ENCODE measurements around the gene ATP2C2. TPM values are rescaled to one million over a fixed set of nuclear protein-coding genes. Genes with fewer than 3 reads are reported as not detected.

The ATP2C2 gene
- total RNA-seq, 1 donor from 2014 or later, result 12.2 TPM

DNA sequence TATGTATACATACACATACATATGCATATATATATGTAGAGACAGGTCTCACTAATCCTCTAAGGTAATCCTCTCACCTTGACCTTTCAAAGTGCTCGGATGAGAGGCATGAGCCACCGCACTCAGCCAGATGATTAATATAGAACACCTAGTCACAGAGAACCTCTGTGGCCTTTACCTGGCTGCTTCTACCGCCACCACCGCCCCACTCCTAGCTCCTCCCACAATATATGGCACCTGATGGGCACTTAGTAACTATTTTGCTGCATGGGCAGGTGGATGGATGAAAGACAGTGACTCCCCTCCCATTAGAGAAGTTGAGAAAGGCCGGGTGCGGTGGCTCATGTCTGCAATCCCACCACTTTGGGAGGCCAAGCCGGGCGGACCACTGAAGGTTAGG, 16.7 kb upstream of the ATP2C2 start:
- no peaks in the 10 kb centered on the region for H3K27me3 Mint-ChIP-seq
- no peak for DNase-seq (ENCODE audit: extremely low spot score, unreplicated experiment)
- no peak overlapping the region for H3K27ac Mint-ChIP-seq
- H3K36me3 Mint-ChIP-seq, result no peaks in the 10 kb centered on the region
- peaks cover 9% of the 10 kb centered on the region for H3K4me1 Mint-ChIP-seq (ENCODE audit: unreplicated experiment)
- TF ChIP-seq, protein P1, sequence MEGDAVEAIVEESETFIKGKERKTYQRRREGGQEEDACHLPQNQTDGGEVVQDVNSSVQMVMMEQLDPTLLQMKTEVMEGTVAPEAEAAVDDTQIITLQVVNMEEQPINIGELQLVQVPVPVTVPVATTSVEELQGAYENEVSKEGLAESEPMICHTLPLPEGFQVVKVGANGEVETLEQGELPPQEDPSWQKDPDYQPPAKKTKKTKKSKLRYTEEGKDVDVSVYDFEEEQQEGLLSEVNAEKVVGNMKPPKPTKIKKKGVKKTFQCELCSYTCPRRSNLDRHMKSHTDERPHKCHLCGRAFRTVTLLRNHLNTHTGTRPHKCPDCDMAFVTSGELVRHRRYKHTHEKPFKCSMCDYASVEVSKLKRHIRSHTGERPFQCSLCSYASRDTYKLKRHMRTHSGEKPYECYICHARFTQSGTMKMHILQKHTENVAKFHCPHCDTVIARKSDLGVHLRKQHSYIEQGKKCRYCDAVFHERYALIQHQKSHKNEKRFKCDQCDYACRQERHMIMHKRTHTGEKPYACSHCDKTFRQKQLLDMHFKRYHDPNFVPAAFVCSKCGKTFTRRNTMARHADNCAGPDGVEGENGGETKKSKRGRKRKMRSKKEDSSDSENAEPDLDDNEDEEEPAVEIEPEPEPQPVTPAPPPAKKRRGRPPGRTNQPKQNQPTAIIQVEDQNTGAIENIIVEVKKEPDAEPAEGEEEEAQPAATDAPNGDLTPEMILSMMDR (conservative IDR thresholded peaks at IDR 0.05), result no peak
- no peaks in the 10 kb centered on the region for H3K9me3 Mint-ChIP-seq
- H3K4me3 Mint-ChIP-seq, result no peak overlapping the region

DNA sequence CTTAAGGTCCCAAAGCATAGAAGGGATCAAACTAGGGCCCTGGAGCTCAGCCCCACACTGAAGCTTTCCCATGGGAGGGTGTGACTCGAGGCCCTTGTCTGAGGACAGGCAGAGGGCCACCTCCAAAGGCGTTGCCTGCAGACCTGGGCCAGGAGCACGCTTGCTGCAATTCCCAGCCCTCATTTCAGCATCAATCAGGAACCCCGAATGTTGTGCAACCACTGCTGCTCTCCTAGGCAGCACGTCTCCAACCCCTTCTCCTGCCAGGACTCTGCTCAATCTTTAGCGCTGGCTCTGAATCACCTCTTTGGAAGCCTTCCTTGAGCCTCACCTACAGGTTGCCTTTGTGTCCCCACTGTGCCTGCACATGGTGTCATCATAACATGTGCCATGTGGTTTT, 14.0 kb upstream of the ATP2C2 start:
- TF ChIP-seq, protein P1 (conservative IDR thresholded peaks at IDR 0.05), result no peak
- H3K9me3 Mint-ChIP-seq, result no peaks in the 10 kb centered on the region
- H3K27ac Mint-ChIP-seq, result no peak overlapping the region
- H3K4me3 Mint-ChIP-seq, result no peak overlapping the region
- no peak for DNase-seq (ENCODE audit: extremely low spot score, unreplicated experiment)
- peaks cover 6% of the 10 kb centered on the region for H3K27me3 Mint-ChIP-seq
- H3K36me3 Mint-ChIP-seq, result no peaks in the 10 kb centered on the region
- peaks cover 26% of the 10 kb centered on the region for H3K4me1 Mint-ChIP-seq (ENCODE audit: unreplicated experiment)

DNA sequence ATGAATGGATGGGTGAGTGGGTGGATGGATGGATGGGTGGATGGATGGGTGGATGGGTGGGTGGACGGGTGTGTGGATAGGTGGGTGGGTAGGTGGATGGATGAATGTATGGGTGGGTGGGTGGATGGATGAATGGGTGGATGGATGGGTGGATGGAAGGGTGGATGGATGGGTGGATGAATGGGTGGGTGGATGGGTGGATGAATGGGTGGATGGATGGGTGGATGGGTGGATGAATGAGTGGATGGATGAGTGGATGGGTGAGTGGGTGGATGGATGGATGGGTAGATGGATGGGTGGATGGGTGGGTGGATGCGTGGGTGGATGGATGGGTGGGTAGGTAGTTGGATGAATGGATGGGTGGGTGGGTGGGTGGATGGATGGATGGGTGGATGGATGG, 13.2 kb upstream of the ATP2C2 start:
- Mint-ChIP-seq H3K36me3 (no peaks in the 10 kb centered on the region), H3K4me1 (ENCODE audit: unreplicated experiment) (peaks cover 23% of the 10 kb centered on the region), H3K27ac (no peak overlapping the region), H3K4me3 (no peak overlapping the region), H3K27me3 (peaks cover 6% of the 10 kb centered on the region), H3K9me3 (no peaks in the 10 kb centered on the region)
- no peak for DNase-seq (ENCODE audit: extremely low spot score, unreplicated experiment)
- TF ChIP-seq, protein P1 (conservative IDR thresholded peaks at IDR 0.05), result no peak

DNA sequence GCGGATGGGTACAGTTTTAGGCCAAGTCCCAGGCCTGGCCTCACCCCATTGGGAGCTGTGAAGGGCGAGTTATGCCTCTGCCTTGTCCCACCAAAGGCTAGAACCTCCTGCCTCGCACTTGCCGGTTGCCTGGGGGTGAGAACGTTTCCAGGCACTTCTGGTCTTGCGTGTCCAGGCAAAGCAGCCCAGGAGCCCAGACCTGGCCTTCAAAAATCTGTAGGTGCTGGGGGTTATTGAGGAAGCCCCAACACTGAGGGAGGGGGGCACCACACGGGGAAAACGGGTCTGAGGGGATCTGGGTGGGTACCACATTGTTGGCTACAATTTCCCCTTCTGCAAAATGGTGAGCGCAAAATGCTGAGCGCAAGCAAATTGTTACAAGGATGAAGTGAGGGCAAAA, 12.2 kb upstream of the ATP2C2 start:
- H3K27ac Mint-ChIP-seq, result no peak overlapping the region
- peaks cover 32% of the 10 kb centered on the region for H3K4me1 Mint-ChIP-seq (ENCODE audit: unreplicated experiment)
- H3K9me3 Mint-ChIP-seq, result no peaks in the 10 kb centered on the region
- no peak overlapping the region for H3K4me3 Mint-ChIP-seq
- peaks cover 6% of the 10 kb centered on the region for H3K27me3 Mint-ChIP-seq
- no peaks in the 10 kb centered on the region for H3K36me3 Mint-ChIP-seq
- no peak for DNase-seq (ENCODE audit: extremely low spot score, unreplicated experiment)
- TF ChIP-seq, protein P1 (conservative IDR thresholded peaks at IDR 0.05), result no peak

DNA sequence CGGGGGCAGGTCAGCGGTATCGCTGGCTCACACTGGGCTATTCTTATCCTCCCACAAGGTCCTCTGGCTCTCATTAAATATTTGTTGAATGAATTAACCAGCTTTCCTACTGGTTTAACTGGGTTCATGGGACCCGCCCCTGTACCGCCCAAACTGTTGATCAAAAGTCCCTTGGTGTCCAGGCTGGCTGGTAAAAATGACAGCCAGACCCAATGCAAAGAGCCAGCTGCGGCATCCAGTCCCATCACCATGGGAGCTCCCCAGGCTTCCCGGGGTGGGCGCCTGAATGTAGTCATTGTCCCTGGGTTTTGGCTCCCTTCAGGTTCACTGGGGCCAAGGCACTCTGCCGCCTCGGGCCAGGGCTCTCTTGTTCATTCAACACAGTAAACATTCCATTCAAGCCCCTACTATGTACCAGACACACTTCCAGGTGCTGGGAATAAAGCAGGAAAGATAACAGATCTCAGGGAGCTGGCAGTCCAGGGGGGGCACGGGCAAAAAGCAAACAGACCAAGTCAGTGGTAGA, 11.7 kb upstream of the ATP2C2 start:
- no peak for DNase-seq (ENCODE audit: extremely low spot score, unreplicated experiment)
- no peak overlapping the region for H3K4me3 Mint-ChIP-seq
- peaks cover 32% of the 10 kb centered on the region for H3K4me1 Mint-ChIP-seq (ENCODE audit: unreplicated experiment)
- H3K9me3 Mint-ChIP-seq, result no peaks in the 10 kb centered on the region
- TF ChIP-seq, protein P1 (conservative IDR thresholded peaks at IDR 0.05), result no peak
- H3K27me3 Mint-ChIP-seq, result peaks cover 6% of the 10 kb centered on the region
- H3K27ac Mint-ChIP-seq, result no peak overlapping the region
- no peaks in the 10 kb centered on the region for H3K36me3 Mint-ChIP-seq

DNA sequence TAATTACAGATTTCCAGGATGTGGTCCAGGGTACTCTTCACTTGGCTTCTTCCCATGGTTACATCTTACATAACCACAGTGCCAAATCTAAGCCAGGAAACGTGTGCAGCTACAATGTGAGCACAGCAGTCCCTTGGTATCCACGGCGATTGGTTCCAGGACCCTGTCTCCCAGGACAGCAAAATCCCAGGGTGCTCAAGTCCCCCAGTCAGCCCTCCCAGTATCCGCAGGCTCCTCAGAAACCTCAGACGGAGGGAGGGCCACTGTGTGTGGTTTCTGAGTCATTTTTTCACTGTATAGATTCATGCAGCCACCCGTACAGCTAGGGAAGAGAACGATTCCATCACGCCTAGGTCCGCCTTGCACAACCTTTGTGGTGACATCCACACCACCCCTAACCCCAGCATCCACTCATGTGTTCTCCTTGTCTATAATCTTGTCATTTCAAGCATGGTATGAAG, 11.1 kb upstream of the ATP2C2 start:
- Mint-ChIP-seq H3K27ac (no peak overlapping the region), H3K27me3 (peaks cover 6% of the 10 kb centered on the region), H3K9me3 (no peaks in the 10 kb centered on the region), H3K36me3 (no peaks in the 10 kb centered on the region), H3K4me3 (no peak overlapping the region), H3K4me1 (ENCODE audit: unreplicated experiment) (peaks cover 34% of the 10 kb centered on the region)
- TF ChIP-seq, protein P1 (conservative IDR thresholded peaks at IDR 0.05), result no peak
- DNase-seq (ENCODE audit: extremely low spot score, unreplicated experiment), result no peak
